Activated T-helper 9 cell treated with anti-CD3 and anti-CD28 coated beads, Interleukin-2, amount 50 U/mL, for 16 hours (primary cell): Measurements from ENCODE around the gene LRRC45.
"Not testable (repeated sequence)": the region's sequence is repeated elsewhere in the genome, so short reads cannot be mapped to it uniquely, and the experiment has no call there.

Source experiments
- DNase-seq: peaks from one replicate; pipeline ENCODE4 v3.0.0-alpha.2; 2020; ENCODE audit warnings: low read depth

LRRC45 gene

DNA sequence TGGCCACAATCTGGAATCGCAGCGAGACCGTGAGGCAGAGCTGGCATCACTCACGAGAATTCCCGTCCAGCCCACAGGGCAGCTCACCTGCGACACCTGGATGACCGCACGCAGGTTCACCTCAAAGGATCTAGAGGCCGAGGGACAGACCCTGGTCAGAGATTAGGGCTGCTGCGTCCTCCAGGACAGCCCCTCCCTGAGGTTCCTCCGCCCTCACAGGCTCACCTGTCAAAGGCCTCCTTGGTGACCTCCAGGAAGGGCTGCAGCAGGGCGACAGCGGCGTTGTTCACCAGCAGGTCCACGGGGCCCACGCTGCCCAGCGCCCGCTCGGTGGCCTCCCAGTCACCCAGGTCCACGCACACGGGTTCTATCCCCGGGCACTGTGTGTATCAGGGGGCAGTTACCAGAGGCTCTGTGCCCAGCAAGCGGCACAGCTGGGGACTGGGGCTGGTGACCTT, 13.6 kb downstream of the LRRC45 start:
- no peak for DNase-seq

DNA sequence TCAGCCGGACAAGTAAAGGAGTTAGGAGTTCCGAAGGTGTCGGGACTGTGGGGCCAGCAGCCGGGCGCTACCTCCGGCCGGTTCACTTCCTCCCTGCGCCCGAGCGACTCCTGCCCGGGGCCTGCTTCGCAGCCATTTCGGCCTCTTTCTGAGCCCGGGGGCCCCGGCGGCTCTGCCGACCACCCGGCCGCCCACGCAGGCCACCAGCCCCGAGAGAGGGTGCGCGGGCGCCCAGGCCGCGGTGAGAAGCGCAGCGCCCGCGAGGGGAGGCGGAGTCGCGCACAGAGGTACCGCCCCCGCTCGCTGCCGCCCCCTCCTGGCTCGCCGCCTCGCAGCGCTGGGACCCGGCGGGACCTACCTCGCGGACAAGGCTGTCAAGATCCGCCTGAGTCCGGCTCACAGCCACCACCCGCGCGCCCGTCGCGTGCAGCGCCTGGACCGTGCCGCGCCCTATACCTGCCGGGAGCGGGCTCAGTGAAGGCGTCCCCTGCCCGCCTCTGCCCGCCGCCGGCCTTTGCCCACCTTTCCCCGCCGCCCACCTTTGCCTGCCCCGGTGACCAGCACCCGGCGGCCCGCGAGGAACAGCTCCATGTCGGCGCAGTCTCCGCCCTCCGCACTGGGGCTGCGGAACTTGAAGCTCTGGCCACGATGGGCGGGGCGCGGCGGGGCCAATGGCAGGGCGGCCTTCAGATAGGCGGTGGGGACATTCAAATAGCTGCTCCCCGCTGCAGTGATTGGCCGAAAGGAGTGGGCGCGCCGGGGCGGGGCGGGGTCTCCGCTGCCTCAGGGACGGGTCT, 14.2 kb downstream of the LRRC45 start, which contains the start of gene DCXR:
TSS of gene DCXR (minus strand) at position 606 of the 797 bp plus-strand sequence. CDS start at position 591, 15 bp downstream.
- peak; percentile 92 for DNase-seq

DNA sequence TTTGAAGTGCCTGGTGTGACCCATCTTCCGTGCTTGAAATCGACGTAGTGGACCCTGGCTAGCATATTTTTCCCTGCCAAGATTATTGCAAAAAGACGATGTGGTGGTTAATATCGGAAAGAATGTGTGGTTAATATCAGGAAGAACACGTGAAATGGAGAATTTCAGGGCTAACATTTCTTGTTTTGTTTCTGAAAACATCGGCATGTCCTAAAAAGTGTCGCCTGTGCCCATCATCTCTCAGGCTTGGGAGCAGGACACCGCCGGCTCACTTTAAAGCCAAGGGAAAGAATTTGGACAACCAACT, 14.7 kb downstream of the LRRC45 start:
- DNase-seq, result no peak

DNA sequence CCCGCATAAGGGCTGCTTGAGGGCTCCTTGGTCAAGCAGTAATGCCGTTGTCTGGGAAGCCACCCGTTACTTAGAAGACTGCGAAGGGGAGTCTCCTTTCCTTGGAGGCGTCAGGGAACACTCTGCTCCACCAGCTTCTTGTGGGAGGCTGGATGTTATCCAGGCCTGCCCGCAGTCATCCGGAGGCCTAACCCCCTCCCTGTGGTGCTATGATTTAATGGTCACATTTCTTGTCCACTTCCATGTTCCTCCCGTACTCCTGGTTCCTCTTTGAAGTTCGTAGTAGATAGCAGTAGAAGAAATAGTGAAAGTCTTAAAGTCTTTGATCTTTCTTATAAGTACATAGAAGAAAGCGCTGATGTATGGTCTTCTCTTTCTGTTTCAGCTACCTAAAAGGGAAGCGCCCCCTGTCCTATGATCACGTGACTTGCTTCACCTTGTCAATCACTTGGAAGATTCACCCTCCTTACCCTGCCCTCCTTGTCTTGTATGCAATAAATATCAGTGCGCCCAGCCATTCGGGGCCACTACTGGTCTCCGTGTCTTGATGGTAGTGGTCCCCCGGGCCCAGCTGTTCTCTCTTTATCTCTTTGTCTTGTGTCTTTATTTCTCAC, 15.8 kb downstream of the LRRC45 start:
- not testable (repeated sequence) for DNase-seq

DNA sequence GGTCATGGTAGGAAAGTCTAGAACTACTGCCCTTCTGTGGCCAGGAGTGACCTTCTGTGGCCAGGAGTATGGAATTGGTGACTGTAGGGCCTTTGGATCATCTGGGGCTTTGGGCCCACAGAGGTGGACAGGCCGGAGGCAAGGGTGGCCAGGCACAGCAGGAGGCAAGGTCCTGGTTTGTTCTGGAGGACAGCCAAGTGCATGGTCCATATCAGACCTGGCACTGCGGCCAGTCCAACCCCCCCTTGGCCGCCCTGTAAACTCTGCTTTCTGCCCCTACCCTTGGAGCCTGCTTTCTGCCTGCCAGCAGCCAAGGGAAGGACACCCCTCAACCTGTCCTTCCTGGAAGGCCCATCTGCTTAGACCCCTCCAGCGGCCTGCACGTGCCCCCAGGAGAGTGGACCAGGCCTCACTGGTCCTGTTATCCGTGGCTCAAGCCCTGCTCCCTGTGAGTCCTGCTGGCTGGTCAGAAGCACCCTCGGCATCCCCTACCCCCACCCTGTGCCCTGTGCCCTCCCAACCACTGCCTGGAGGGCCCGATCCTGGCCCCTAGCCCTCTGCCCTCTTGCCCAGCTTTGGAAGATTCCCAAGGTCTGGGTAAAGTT, 16.7 kb downstream of the LRRC45 start:
- no peak for DNase-seq

DNA sequence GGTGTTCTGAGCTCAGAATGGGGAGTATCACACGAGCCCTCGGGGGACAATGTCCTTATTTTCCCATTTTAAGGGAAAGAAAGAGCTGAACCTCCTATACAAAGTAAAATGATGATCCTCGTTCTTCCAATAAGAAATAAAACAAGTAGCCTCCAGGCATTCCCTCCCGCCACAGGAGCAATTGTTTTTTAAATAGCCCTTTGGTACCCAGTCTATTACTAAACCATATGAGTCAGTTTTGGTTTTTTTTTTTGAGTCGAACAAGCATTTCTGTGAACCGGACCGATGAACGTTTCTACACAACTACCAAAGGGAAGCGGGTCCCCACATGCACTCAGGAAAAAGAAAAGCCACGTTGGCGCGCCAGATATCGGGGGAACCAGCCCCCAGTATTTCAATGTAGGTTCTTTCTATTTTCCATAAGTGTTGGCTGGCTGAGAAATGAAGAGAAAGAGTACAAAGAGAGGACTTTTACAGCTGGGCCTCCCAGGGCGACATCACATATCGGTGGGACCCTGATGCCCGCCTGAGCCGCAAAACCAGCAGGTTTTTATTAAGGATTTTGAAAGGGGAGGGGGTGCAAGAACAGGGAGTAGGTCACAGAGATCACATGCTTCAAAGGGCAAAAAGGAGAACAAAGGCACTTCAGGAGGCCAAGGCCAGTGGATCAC, 18.2 kb downstream of the LRRC45 start:
- DNase-seq, result no peak

DNA sequence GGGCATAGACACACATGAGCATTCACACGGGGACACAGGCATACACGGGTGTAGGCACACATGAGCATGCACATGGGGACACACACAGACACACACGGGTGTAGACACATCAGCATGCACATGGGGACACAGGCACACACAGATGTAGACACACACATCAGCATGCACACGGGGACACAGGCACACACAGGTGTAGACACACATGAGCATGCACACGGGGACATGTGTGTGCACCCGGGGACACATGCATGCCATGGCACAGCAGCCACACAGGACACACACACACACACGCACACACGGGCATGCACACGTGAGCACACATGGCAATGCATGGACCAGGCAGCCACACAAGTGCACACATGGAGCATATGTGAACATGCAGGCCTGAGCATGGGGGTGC, 19.5 kb downstream of the LRRC45 start:
- DNase-seq, result no peak

DNA sequence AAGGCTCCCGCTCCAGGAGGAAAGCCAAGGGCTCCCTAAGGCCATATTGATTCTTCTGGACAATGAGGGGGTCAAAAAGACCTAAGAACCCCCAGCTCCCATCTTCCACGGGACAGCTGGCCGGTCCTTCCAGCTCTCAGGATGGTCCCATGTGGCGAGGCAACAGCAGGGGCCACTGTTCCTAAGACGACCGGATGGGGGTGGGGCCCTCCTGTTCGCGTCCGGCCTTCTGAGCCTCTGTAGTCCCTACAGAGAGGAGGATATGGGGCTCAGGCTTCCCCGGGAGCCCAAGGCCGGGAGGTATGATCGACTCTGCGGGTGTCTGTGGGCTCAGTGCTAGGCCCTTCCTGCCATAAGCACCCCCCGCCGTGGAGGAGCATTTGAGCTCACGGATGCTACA, 20.4 kb downstream of the LRRC45 start:
- DNase-seq, result no peak

DNA sequence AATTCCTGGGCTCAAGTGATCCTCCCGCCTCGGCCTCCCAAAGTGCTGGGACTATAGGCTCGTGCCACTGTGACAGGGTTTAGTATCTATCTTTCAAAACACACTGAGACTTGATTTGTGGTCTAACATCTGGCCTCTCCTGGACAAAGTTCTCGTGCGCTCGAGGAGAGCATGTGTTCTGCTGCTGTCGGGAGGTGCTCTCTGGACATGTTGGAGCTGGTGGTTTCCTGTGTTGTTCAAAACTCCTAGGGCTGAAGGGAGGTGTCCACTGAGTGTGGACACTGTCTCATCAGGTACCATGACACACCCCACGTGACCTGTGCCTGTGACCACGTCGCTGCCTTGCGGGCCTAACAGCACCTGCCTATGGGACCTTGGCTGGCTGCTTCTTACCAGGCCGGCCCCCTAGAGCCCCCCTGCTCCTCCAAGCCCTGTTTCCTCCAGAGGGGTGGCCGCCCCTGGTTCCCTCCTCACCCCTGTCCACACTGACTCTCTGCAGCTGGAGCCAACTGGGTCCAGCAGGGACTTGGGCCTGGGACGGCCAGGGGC, 22.9 kb downstream of the LRRC45 start:
- DNase-seq, result no peak

DNA sequence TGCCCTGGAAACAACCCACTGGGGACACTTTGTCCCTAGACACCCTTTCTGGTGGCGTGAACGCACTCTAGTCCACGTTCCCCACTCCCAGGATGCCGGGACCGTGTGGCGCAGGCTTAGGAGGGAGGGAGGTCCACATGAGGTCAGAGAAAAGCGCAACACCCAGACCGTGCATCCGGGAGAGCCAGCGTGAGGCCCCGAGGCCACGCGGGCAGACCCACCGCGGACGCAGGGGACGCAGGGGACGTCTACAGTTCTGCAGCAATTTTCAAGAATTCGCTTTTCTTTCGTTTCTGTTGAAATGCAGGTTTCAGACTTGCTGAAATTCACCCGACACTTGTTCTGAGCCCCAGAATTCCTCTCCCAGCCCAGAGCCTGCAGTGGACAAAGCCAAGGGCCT, 23.8 kb downstream of the LRRC45 start:
- DNase-seq, result no peak

DNA sequence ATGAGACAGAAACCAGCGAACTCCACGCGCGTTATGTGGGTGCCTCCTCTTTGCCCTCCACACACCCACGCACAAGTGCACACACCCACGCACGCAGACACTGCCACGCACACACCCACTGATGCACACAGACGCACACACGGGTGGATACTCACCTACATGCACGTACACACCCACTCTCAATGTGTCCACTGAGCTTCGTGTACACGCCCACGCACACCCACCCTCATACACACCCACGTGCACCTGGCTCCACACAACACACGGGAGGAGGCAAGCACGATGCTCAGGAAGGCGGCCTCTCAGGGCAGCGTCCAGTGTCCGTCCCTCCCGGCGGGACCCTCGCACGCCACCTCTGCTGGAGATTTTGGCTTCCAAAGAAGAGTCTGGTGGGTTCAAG, 24.3 kb downstream of the LRRC45 start:
- DNase-seq, result no peak

DNA sequence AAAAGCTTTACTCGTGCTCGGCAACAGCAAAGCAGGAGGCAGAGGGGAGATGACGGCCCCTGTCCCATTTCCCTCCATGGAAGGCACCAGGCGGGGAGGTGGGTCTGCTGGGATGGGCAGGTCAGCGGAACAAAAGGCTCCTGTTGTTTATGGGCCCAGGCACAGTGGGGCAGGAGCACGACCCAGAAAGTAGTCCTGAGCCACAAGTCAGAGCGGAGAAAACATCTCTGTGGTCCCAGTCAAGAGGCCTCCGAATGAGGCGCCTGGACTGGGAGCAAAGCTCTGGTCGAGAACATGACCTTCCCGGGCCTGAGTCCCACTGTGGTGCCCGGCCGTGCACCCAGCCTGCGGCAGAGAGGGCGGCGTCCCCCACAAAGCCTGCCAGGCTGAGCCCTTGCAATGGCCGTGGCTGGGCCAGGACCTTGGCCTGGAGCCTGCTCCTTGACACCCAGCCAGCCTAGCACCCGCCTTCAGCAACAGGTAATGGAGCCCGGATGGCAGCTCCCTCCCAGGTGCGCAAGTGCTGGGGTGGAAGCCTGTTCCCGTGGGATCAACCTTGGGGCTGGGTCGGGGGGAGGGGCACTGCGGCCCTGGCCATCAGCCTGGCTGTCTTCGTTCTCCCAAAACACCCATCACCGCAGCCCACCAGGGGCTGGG, 24.9 kb downstream of the LRRC45 start:
- no peak for DNase-seq

DNA sequence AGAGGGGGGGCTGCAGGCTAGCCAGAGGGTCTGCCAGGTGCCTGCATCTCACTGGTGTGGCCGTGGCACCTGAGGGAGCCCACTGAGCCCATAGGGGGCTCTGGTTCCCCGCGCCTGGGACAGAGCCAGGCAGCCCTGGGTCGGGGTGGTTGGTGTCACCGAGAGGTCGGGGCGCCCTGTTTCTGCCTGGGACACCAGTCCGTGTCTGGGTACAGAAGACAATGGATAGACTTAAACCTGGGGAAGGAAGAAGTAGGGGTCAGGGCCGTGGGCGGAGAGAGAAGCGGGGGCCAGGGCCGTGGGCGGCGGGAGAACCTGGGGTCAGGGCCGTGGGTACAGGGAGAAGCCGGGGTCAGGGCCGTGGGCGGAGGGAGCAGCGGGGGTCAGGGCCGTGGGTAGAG, 25.5 kb downstream of the LRRC45 start:
- no peak for DNase-seq

DNA sequence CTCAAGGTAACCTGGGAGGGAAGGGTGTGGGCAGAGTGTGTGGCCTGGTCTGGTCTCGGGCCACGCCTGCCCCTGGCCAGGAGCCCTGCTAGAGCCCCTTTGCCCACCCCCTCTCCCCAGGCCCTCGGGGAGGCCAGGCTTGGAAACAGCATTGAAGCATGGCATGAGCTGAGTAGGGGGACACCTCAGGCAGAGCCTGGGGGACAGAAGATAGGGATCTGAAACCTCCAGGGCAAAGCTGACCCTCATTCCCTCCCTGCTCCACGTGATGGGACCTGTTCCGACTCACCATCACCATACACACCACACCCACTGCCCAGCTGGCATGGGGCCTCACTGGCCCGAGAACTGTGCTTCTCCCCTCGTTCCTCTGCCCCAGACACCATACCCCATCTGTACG, 26.0 kb downstream of the LRRC45 start:
- no peak for DNase-seq

DNA sequence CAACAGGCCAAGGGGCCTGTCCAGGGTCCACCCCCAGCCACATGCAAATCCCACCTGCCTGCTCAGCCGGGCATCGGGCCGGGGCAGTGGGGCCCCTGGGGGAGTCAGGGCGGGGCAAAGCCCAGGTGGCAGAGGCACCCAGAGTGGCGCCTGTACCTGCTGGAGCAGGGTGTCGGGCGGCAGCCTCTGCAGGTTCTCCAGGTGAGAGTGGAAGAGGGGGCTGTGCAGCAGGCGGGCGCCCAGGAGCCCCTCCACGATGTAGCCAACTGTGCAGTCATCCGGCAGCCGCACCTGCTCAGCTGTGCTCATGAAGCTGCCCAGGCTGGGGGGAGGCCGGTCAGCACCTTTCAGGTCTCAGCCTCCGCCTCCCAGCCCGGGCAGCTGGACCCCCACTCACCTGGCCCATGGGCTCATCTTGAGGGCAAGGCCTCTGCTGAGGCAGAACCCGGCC, 26.4 kb downstream of the LRRC45 start:
- DNase-seq, result no peak

DNA sequence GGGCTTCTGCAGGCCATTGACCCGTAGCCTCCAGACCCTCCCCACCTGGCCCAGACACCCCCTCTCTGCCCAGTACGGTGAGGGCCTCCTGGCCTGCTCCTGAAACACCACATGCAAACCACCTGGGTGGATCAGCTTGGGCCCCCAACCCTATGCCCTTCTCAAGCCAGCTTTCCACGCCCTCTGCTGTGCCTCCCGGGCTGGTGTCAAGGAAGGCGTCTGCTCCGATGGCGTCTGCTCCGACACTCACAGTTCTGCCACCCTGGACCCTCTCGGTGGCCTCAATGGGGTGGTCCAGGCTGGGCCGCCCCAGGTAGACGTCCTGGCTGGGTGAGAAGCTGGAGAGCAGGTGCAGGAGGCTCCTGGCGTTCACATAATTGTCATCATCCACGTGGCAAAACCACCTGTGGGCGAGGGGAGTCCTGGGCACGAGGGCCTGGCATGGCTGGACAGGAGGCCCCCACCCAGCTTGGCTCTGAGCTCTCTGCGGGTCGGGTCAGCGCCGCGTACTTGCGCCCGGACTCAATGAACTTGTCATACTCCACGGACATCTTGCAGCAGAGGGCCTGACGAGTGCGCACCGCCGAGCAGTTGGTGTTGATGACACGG, 27.2 kb downstream of the LRRC45 start:
- DNase-seq, result no peak

DNA sequence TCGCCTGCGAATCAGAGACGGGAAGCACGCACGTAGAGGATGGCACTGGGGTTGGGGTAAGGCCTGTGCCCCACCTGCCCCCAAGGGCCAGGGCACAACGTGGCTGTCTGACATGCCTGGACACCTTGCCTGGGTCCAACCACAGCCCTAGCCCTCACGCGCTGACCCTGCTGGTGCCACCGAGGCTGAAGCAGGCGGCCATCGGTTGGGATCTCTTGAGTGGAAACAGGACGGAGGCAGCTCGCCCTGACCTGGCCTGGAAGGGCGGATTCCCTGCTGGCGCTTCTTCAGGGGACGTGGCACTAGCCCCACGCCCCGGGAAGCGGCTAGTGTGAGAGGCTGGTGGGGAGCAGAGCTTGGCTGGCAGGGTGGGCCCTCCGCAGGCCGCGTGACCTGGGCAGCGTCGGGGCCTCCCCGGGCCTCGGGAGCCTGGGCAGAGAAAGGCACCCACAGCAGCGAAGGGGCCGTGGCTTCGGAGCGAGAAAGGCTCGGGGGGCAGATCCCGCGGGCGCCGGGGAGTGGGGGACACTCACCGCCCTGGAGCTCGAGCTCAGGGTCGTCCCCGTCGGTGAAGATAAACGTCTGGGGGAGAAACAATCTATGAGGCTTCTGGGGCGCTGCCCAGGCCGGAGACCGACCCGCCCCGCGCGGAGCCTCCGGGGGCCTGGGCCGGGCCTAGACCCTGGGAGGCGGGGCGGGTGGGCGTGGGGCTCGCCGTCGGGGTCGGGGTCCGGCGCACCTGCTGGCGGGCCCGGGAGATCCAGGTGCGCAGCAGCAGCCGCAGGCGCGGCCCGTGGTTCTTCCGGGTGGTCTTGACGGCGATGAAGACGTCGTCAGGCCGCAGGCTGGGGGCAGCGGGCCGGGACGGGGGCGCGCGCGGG, 27.9 kb downstream of the LRRC45 start:
- DNase-seq, result no peak

DNA sequence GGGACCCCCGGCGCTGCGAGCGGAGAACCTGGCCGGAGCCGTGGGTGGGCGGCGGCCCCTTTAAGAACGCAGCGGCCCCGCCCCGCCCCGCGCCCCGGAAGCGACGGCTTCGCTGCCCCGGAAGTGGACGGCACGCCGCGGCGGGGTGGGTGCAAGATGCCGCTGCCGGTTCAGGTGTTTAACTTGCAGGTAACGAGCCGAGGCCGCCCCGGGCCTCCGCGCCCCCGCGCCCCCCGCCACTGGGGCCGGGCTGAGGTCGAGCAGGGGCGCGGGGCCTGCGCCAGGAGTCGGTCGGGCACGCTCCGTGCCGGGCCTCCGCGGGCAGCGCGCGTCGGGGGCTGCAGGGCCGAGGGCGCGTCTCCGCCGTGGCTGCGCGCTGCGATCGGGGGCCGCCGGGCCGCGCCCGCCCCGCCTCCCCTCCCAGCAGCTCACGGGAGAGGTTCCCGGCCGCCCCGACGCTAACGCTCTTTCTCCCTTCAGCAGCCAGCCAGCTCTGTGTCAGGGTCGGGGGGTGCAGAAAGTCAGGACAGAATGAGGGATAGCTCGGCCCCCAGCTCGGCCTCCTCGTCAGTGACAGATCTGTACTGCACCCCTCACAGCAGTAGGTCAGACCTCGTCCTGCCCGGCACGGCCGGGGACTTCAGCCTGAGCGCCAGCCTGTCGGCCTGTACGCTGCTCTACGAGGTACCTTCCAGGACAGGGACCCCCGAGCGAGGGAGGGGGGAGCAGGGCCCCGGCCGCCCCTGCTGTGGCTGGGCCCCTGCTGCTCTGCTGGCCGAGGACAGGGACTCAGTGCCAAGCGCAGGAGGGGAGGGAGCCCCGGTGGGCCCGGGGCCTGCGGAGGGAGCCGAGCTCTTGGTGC, 28.9 kb downstream of the LRRC45 start, which contains the start of the genes GPS1 and RFNG:
TSS of gene GPS1 (plus strand) at position 123 of the 862 bp plus-strand sequence. CDS start at position 157, 34 bp downstream.
TSS of gene RFNG (minus strand) at position 36 of the 862 bp plus-strand sequence. CDS start 45 bp downstream, outside the sequence.
- DNase-seq, result peak; percentile 78

DNA sequence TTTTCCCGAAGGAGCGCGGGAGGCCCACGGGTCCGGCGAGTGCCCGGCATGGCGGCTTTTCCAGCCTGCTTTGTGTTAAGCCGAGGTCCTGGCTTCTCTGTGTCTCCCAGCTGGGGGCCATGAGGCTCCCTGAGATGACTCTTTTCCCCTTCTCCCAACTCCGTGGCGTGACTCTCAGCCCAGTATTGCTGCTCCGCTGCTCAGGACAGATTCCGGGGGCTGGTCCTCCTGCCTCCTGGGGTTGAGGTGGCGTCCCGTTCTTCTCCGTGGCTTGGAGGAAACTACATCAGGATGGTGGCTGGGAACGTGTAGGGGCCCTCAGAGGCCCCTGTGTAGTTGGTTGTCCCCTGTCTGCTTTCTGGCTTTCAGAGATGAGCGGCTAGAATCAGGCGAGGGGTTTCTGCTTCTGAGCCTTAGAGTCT, 29.5 kb downstream of the LRRC45 start:
- no peak for DNase-seq
